GM12864 (cell line): ENCODE results near the gene NPFFR2.
"Not testable (repeated sequence)": the region's sequence is repeated elsewhere in the genome, so short reads cannot be mapped to it uniquely, and the experiment has no call there.

Experiments used
- DNase-seq: peaks from one replicate; pipeline ENCODE4 v3.0.0-alpha.2; 2011; ENCODE audit warnings: low read depth
- H3K4me3 ChIP-seq: 2 replicates; pipeline ENCODE4 v1.5.1; 2011; ENCODE audit warnings: mild to moderate bottlenecking, low read depth, low read length, control low read depth
- TF ChIP-seq, protein P1 (sequence below): IDR thresholded peaks from 2 replicates; pipeline ENCODE4 v1.5.1; 2011; ENCODE audit warnings: low read depth, mild to moderate bottlenecking, moderate library complexity, low read length, control low read depth, inconsistent platforms; ENCODE audit errors: missing control alignments

Gene NPFFR2

DNA sequence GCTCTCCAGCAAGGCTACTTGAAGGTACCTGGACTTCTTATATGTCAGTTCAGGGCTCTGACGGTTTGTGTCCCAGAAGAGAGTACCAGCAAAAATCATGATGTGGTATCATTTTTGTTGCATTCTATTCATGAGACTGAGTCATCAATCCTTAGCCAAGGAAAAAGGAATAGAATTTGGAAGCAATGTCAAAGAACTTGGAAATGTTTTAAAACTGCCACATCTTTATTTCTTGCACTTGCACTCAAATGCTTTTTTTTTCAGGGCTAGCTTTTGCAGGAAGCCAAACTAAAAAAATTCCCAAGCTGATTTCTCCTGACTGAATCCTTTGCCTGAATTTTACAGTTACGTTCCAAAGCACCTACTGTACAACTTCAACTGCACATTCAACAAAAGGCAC lies 112.4 kb downstream of the NPFFR2 start:
- no peak for DNase-seq
- H3K4me3 ChIP-seq = no peak overlapping the region
- TF ChIP-seq, protein P1, sequence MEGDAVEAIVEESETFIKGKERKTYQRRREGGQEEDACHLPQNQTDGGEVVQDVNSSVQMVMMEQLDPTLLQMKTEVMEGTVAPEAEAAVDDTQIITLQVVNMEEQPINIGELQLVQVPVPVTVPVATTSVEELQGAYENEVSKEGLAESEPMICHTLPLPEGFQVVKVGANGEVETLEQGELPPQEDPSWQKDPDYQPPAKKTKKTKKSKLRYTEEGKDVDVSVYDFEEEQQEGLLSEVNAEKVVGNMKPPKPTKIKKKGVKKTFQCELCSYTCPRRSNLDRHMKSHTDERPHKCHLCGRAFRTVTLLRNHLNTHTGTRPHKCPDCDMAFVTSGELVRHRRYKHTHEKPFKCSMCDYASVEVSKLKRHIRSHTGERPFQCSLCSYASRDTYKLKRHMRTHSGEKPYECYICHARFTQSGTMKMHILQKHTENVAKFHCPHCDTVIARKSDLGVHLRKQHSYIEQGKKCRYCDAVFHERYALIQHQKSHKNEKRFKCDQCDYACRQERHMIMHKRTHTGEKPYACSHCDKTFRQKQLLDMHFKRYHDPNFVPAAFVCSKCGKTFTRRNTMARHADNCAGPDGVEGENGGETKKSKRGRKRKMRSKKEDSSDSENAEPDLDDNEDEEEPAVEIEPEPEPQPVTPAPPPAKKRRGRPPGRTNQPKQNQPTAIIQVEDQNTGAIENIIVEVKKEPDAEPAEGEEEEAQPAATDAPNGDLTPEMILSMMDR = no peak

DNA sequence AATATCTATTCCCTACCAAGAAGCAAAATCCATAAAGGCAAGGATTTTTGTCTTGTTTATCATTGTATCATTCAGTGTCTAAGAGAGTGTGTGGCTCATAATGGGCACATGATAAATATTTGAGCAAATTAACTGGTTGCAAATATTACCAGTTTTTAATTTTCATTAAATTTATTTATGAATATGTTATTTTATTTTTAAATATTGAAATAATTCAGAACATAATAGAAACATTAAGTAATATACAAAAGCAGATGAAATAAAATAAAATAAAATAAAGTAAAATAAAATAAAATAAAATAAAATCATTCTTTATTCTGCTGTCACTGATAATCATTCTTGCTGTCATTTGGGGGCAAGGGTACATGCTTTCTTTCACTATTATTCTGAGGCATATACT lies 120.9 kb downstream of the NPFFR2 start:
- TF ChIP-seq, protein P1 = no peak
- no peak for DNase-seq
- H3K4me3 ChIP-seq = no peak overlapping the region

DNA sequence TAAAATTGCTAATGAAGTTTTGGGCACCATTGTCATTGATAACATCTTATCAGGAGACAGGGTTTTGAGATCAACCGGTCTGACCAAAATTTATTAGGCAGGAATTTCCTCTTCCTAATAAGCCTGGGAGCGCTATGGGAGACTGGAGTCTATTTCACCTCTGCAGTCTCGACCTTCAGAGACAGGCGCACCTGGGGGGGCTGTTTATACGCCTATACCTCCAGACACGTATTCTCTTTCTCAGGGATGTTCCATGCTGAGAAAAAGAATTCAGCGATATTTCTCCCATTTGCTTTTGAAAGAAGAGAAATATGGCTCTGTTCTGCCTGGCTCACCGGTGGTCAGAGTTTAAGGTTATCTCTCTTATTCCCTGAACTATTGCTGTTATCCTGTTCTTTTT lies 121.8 kb downstream of the NPFFR2 start:
- not testable (repeated sequence) for H3K4me3 ChIP-seq, DNase-seq

DNA sequence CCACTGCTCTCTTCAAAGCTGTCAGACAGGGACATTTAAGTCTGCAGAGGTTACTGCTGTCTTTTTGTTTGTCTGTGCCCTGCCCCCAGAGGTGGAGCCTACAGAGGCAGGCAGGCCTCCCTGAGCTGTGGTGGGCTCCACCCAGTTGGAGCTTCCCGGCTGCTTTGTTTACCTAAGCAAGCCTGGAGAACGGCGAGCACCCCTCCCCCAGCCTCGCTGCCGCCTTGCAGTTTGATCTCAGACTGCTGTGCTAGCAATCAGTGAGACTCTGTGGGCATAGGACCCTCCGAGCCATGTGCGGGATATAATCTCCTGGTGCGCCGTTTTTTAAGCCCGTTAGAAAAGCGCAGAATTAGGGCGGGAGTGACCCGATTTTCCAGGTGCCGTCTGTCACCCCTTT lies 137.5 kb downstream of the NPFFR2 start:
- DNase-seq, H3K4me3 ChIP-seq: not testable (repeated sequence)

DNA sequence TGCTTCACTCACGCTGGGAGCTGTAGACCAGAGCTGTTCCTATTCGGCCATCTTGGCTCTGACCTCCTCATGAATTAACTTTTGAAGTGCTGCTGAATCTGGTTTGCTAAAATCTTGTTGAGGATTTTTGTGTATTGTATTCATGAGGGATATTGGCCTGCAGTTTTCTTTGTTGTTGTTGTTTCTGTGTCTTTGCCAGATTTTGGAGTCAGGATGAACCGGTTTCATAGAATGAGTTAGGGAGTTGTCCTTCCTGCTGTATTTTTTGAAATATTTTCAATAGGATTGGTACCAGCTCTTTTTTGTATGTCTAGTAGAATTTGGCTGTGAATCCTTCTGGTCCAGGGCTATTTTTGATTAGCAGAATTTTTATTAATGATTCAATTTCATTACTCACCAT lies 138.1 kb downstream of the NPFFR2 start:
- no peak overlapping the region for H3K4me3 ChIP-seq
- no peak for DNase-seq
- TF ChIP-seq, protein P1 = no peak

DNA sequence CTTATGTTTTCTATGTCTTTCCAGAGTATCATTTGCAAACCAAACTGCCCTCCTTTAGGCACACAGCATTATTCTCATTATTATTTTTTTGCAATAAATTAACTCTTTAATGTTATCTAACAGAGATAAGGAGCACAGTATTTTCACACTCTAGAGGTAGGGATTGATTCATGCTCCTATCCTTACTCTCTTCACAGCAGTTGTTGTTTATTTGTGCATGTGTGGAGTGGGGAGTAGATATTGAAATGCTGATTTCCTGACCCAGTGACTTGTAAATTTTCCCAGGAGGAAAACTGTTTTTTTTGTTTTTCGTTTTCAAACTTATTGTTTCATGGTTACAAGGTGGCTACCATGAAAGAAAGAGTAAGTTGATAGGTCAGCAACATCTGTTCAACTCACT lies 140.0 kb downstream of the NPFFR2 start:
- TF ChIP-seq, protein P1 = no peak
- H3K4me3 ChIP-seq = no peak overlapping the region
- no peak for DNase-seq

DNA sequence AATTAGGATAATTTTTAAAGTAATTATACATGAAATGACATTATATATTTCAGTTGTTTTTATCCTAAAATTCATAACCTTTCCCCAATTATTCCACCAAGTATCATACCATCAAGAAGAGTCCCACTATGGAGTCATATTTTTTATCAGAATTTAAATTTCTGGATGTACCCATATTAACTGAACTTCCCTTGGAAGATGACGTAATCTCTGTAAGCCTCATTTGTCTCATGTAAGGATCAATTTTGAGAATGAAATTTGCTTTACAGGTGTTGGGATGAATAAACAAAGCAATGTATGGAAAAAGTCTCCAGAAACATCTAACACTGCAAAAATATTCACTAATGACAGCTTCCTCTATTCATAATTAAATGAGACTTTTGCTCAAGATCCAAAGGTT lies 147.5 kb downstream of the NPFFR2 start:
- H3K4me3 ChIP-seq = no peak overlapping the region
- TF ChIP-seq, protein P1 = no peak
- no peak for DNase-seq

DNA sequence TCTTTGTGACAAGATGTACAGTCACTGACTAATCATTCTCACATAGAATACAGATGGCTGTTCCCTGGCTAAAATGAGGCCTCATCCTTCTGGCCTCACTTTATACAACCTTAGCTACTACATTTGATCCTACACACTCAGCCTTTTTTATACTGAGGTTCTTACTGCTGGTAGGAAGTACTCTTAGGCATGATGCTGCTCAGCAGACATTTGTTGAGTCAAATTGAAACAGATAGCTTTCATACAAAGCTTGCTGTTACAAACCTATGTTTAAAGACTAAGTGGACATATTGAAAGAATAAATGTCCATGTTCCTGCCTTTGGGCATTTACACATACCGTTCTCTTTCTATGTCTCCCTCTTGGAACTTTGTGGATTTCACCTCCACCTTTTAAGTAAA lies 154.9 kb downstream of the NPFFR2 start:
- no peak overlapping the region for H3K4me3 ChIP-seq
- TF ChIP-seq, protein P1 = no peak
- no peak for DNase-seq
